GM18505 (cell line): ENCODE results near the gene LTV1.

ENCODE experiments used
- ATAC-seq: cut with Tn5 transposase; IDR thresholded peaks from one replicate; pipeline ENCODE4 v1.9.1; 2021; ENCODE audit not compliant: unreplicated experiment
- POLR2A ChIP-seq: IDR thresholded peaks from 4 replicates; pipeline ENCODE4 v1.6.1; 2011; ENCODE audit warnings: borderline replicate concordance; ENCODE audit not compliant: insufficient read depth, insufficient read length; ENCODE audit errors: extremely low read depth

LTV1 gene

GRCh38 chr6:143884216-143884900, 41.2 kb downstream of the LTV1 start:
- no peak for TF ChIP-seq POLR2A
- ATAC-seq: no peak

- TF ChIP-seq POLR2A: no peak
These were observed 42.0 kb downstream of the LTV1 start for GRCh38 chr6:143885116-143885515.

GRCh38 chr6:143894655-143895054, 51.5 kb downstream of the LTV1 start:
- no peak for TF ChIP-seq POLR2A
- ATAC-seq: no peak

More at GRCh38 chr6:143885116-143885515, 42.0 kb downstream of the LTV1 start:
- ATAC-seq: no peak

- TF ChIP-seq POLR2A: no peak
- ATAC-seq: no peak
These were observed 53.2 kb downstream of the LTV1 start for GRCh38 chr6:143896126-143896860.

- no peak for ATAC-seq
These were observed 57.2 kb downstream of the LTV1 start for GRCh38 chr6:143900358-143900757.

GRCh38 chr6:143901885-143902750, 59.0 kb downstream of the LTV1 start:
- no peak for TF ChIP-seq POLR2A
- peak; percentile 97 for ATAC-seq

More at GRCh38 chr6:143900358-143900757, 57.2 kb downstream of the LTV1 start:
- TF ChIP-seq POLR2A: no peak

GRCh38 chr6:143902827-143903226, 59.7 kb downstream of the LTV1 start:
- TF ChIP-seq POLR2A: no peak
- ATAC-seq: no peak

GRCh38 chr6:143911028-143911427, 67.9 kb downstream of the LTV1 start:
- no peak for ATAC-seq
- no peak for TF ChIP-seq POLR2A

GRCh38 chr6:143912671-143913070, 69.5 kb downstream of the LTV1 start:
- ATAC-seq: no peak

More at GRCh38 chr6:143912671-143913070, 69.5 kb downstream of the LTV1 start:
- TF ChIP-seq POLR2A: no peak
